ENCODE results near the gene TALDO1.
A peak's percentile ranks its signal among the peaks of the same experiment; 100 is the strongest.

DNA sequence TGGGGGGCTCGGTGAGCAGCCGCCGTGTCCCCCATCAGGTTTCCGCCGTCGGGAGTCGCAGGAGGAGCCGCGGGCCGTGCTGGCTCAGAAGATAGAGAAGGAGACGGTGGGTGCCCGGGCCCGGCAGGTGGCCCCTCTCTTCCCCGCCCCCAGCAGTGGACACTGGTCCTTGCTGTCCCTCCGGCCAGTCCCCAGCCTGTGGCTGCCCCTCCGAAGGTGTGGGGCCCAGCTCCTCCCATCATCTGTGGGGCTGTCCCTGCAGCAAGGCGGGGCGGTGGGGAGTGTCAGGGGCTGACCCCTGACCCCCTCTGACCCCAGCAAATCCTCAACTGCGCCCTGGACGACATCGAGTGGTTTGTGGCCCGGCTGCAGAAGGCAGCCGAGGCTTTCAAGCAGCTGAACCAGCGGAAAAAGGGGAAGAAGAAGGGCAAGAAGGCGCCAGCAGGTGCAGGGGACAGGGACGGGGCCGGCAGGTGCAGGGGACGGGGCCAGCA, 26.0 kb upstream of the TALDO1 start:
- TF ChIP-seq POLR2A (IDR thresholded peaks at IDR 0.05; ENCODE audit: low read depth, low read length) (no peak), CTCF (IDR thresholded peaks at IDR 0.05; ENCODE audit: extremely low read depth in 1 of 2, insufficient read depth in 1 of 2, low read depth in 1 of 2, low read length in 2 of 2) (no peak), POLR2AphosphoS5 (IDR thresholded peaks at IDR 0.05; ENCODE audit: insufficient read depth, low read depth, low read length) (no peak), MYC (IDR thresholded peaks at IDR 0.05; ENCODE audit: low read depth, low read length) (no peak), EZH2 (IDR thresholded peaks at IDR 0.05; ENCODE audit: borderline replicate concordance, low read depth, low read length, severe bottlenecking) (peak; percentile 50), GATA2 (IDR thresholded peaks at IDR 0.05; ENCODE audit: insufficient read depth, insufficient read length, low read depth, low read length) (no peak), MAX (IDR thresholded peaks at IDR 0.05; ENCODE audit: insufficient read depth, insufficient read length) (no peak), FOS (IDR thresholded peaks at IDR 0.05; ENCODE audit: borderline replicate concordance, insufficient read depth, low read length) (no peak)

Measured in endothelial cell of umbilical vein (primary cell).